Nephron progenitor cell (in vitro differentiated cells): ENCODE results near the gene RRP1B.

ENCODE experiments used
- DNase-seq: peaks from one replicate; pipeline ENCODE4 v3.0.0; 2021
- H3K27ac Mint-ChIP-seq: 2 replicates; pipeline ENCODE4 v1.8.0; 2021; ENCODE audit warnings: mild to moderate bottlenecking, moderate library complexity, mixed read lengths
- H3K27me3 Mint-ChIP-seq: 2 replicates; pipeline ENCODE4 v1.8.0; 2021; ENCODE audit warnings: mild to moderate bottlenecking, low read depth, mixed read lengths; ENCODE audit not compliant: poor library complexity
- H3K36me3 Mint-ChIP-seq: 2 replicates; pipeline ENCODE4 v1.8.0; 2021; ENCODE audit warnings: low read depth, mixed read lengths
- H3K4me1 Mint-ChIP-seq: 2 replicates; pipeline ENCODE4 v1.8.0; 2021; ENCODE audit warnings: mixed read lengths
- H3K4me3 Mint-ChIP-seq: 2 replicates; pipeline ENCODE4 v1.8.0; 2021; ENCODE audit warnings: mild to moderate bottlenecking, moderate library complexity, mixed read lengths
- H3K9me3 Mint-ChIP-seq: 2 replicates; pipeline ENCODE4 v1.8.0; 2021; ENCODE audit warnings: mild to moderate bottlenecking, moderate library complexity, mixed read lengths
- TF ChIP-seq, protein P1 (sequence below): fragments of 200-600 bp; sonication (generic); IDR thresholded peaks from 2 replicates; pipeline ENCODE4 v1.5.0; 2021; ENCODE audit warnings: antibody characterized with exemption

The RRP1B gene

DNA sequence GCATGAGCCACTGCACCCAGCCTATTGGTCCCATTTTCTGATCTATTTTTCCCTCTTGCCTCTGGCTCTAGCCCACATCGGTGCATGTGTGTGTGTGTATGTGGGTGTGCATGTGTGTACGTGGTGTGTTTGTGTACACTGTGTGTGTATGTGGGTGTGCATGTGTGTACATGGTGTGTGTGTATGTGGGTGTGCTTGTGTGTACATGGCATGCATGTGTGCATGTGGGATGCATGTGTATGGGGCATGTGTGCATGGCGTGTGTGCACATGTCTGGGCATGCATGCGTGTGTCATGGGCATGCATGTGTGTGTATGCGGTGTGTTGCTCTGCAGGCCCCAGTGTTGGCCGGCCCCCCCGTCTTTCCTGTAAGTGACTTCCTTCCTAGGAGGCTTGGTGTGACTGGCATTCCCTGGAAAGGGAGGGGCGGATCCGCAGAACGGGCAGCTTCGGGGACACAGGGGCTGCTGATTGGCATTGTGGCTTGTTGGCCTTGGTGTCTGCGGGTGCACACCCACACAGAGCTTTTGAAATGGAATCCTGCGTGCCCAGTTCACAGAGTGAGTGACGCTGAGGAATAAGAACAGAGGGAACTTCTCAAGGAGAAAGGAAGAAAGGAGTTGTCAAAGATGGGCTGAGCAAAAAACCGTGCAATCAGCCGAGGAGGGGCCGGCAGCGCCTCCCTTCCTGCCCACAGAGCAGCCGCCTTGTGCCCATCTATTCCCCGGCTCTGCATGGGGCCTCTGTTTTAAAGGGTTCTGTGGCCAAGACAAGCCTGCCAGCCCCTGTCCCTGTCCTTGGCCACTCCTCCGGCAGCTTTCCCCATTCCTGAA is 67.5 kb downstream of the RRP1B start:
- Mint-ChIP-seq H3K36me3 (peaks cover 6% of the 10 kb centered on the region), H3K4me3 (peak overlapping the region; percentile 61), H3K27ac (peak overlapping the region; percentile 93), H3K4me1 (peaks cover 46% of the 10 kb centered on the region), H3K9me3 (no peaks in the 10 kb centered on the region), H3K27me3 (peaks cover 5% of the 10 kb centered on the region)
- no peak for DNase-seq
- TF ChIP-seq, protein P1, sequence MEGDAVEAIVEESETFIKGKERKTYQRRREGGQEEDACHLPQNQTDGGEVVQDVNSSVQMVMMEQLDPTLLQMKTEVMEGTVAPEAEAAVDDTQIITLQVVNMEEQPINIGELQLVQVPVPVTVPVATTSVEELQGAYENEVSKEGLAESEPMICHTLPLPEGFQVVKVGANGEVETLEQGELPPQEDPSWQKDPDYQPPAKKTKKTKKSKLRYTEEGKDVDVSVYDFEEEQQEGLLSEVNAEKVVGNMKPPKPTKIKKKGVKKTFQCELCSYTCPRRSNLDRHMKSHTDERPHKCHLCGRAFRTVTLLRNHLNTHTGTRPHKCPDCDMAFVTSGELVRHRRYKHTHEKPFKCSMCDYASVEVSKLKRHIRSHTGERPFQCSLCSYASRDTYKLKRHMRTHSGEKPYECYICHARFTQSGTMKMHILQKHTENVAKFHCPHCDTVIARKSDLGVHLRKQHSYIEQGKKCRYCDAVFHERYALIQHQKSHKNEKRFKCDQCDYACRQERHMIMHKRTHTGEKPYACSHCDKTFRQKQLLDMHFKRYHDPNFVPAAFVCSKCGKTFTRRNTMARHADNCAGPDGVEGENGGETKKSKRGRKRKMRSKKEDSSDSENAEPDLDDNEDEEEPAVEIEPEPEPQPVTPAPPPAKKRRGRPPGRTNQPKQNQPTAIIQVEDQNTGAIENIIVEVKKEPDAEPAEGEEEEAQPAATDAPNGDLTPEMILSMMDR: no peak

DNA sequence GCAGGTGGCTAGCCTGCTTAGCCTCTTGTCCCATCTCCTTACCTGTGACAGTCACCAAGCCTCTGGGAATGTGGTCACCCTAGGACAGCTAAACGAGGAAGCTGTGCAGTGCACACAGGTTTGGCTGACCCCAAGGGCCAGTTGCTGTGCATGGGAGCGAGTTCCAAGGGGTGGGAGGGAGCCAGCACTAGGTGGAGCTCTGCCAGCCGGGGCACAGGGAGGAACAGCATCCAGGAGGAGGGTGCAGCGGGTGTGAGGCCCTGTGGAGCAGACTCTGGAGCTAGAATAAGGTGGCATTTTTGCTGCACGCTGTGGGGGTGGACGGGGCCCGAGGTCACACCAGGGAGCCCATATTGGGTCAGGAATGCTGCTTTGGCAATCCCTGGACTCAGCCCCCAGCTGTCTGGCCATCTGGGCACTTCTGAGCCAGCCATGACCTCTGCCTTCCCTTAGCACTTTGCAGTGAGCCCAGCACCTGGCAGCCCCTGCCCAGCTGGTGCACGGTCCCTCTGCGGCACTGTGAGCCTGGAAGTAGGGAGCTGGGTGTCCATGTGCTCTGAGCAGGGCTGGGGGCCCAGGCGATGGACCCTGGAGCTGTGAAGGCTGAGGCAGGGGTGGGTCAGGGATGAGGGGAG is 68.3 kb downstream of the RRP1B start:
- Mint-ChIP-seq H3K36me3 (peaks cover 6% of the 10 kb centered on the region), H3K27ac (peak overlapping the region; percentile 44)
- TF ChIP-seq, protein P1: no peak

DNA sequence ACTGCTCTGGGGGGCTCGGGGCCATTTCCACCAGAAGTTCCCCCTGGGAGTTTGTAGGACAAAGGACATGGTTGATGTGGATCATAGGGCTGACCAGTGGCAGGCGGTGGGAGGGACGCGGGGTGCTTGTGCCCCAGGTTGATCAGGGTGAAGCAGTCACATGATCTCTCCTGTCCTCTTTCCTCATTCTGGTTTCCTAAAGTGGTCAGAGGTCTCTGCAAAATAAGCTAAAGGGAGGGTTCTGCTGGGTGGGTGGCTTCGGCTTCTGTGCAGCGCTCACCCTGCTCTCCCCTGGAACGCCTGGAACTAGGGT is 68.8 kb downstream of the RRP1B start:
- no peak for DNase-seq
- TF ChIP-seq, protein P1: no peak
- H3K4me3 Mint-ChIP-seq: peak overlapping the region; percentile 91
- H3K27ac Mint-ChIP-seq: peak overlapping the region; percentile 87
- H3K36me3 Mint-ChIP-seq: peaks cover 6% of the 10 kb centered on the region
- peaks cover 46% of the 10 kb centered on the region for H3K4me1 Mint-ChIP-seq
- H3K9me3 Mint-ChIP-seq: no peaks in the 10 kb centered on the region
- H3K27me3 Mint-ChIP-seq: no peaks in the 10 kb centered on the region

More for the DNA sequence above, 68.3 kb downstream of the RRP1B start:
- Mint-ChIP-seq H3K4me3 (peak overlapping the region; percentile 91), H3K9me3 (no peaks in the 10 kb centered on the region), H3K27me3 (peaks cover 3% of the 10 kb centered on the region), H3K4me1 (peaks cover 46% of the 10 kb centered on the region)
- no peak for DNase-seq

DNA sequence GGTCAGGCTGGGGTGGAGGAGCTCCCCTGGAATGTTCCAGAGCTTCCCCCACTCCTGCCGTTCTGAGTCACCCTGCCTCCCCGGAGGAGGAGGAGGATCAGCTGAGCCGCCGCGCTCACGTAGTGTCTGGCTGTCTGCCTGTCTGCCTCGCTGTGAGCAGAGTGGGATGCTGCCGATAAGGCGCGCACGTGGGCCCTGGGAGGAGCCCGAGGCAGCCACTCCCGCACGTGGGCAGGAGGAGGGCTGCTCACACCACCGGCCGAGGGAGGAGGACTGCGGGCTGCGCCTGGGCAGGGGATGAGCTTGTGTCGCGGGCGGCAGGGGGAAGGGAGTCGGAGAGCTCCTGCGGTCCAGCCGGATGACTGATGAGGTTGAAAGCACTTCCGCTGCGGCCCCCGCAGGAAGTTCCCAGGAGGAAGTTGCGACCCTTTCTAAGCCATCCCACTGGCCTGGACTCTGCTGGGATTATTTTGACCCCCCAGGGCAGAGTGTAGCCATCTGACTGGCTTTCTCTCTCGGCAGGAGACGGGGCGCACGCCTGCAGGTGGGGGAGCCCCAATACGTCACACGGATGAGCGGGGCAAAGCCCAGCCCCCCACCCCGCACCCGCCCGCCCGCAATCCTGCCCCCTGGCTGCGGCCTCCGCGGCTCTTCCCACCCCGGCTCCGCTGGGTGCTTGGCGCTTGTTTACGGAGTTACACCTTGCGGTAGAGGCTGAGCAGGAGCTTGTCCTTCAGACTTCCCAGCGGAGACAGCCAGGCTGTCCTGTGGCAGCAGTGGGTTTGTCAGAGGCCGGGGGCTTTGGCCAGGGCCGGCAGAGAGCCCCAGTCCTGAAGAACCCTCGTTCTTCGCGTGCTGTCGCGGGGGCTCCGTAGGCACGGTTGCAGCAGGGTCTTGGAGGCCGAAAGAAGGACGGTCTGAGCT is 69.4 kb downstream of the RRP1B start:
- no peaks in the 10 kb centered on the region for H3K9me3 Mint-ChIP-seq
- peak overlapping the region; percentile 96 for H3K27ac Mint-ChIP-seq
- peaks cover 6% of the 10 kb centered on the region for H3K36me3 Mint-ChIP-seq
- H3K27me3 Mint-ChIP-seq: no peaks in the 10 kb centered on the region
- DNase-seq: peak; percentile 77
- TF ChIP-seq, protein P1: peak; percentile 22
- peaks cover 50% of the 10 kb centered on the region for H3K4me1 Mint-ChIP-seq
- peak overlapping the region; percentile 91 for H3K4me3 Mint-ChIP-seq

DNA sequence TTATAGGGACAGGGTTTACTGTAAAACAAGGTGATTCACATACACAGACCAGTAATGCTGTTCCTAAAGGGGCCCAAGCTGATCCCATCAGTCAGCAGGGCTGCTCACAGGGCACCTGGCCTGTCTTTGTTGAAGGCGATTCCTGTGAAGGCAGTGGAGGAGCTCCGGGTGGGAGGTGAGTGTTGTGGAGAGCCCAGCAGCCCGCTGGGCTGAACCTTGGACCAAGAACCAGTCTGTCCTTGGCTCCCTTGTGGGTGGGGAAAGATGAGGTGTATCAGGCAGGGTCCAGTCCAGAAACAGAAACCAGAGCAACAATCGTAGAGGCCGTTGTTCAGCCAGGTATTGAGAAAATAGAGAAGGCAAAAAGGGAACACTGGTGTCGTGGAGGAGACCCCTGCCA is 72.1 kb downstream of the RRP1B start:
- H3K27ac Mint-ChIP-seq: peak overlapping the region; percentile 79
- TF ChIP-seq, protein P1: no peak
- H3K4me3 Mint-ChIP-seq: peak overlapping the region; percentile 56
- H3K9me3 Mint-ChIP-seq: no peaks in the 10 kb centered on the region
- H3K36me3 Mint-ChIP-seq: peaks cover 9% of the 10 kb centered on the region
- no peak for DNase-seq
- H3K4me1 Mint-ChIP-seq: peaks cover 50% of the 10 kb centered on the region
- H3K27me3 Mint-ChIP-seq: no peaks in the 10 kb centered on the region
